ENCODE data around the gene PTPRN2.

PTPRN2 gene

GRCh38 chr7:158175779-158176178 is 411.8 kb downstream of the PTPRN2 start:
- TF ChIP-seq CTCF (IDR thresholded peaks at IDR 0.05; ENCODE audit: control insufficient read depth, extremely low read depth, insufficient read depth) = no peak
- DNase-seq (ENCODE audit: low read depth) = no peak
- H3K4me3 ChIP-seq (ENCODE audit: low read depth, low read length) = no peak overlapping the region

- TF ChIP-seq CTCF (IDR thresholded peaks at IDR 0.05; ENCODE audit: control insufficient read depth, extremely low read depth, insufficient read depth) = no peak
- no peak overlapping the region for H3K4me3 ChIP-seq (ENCODE audit: low read depth, low read length)
- no peak for DNase-seq (ENCODE audit: low read depth)
These were observed 412.7 kb downstream of the PTPRN2 start for GRCh38 chr7:158174947-158175346.

- no peak for TF ChIP-seq CTCF (IDR thresholded peaks at IDR 0.05; ENCODE audit: control insufficient read depth, extremely low read depth, insufficient read depth)
- no peak for DNase-seq (ENCODE audit: low read depth)
- H3K4me3 ChIP-seq (ENCODE audit: low read depth, low read length) = no peak overlapping the region
These were observed 420.2 kb downstream of the PTPRN2 start for GRCh38 chr7:158167373-158167772.

GRCh38 chr7:158166386-158167340 is 421.0 kb downstream of the PTPRN2 start:
- no peak overlapping the region for H3K4me3 ChIP-seq (ENCODE audit: low read depth, low read length)
- TF ChIP-seq CTCF (IDR thresholded peaks at IDR 0.05; ENCODE audit: control insufficient read depth, extremely low read depth, insufficient read depth) = no peak
- DNase-seq (ENCODE audit: low read depth) = no peak

GRCh38 chr7:158165711-158166110 is 421.9 kb downstream of the PTPRN2 start:
- no peak for TF ChIP-seq CTCF (IDR thresholded peaks at IDR 0.05; ENCODE audit: control insufficient read depth, extremely low read depth, insufficient read depth)
- H3K4me3 ChIP-seq (ENCODE audit: low read depth, low read length) = no peak overlapping the region
- DNase-seq (ENCODE audit: low read depth) = no peak

GRCh38 chr7:158164101-158165095 is 423.2 kb downstream of the PTPRN2 start:
- no peak for TF ChIP-seq CTCF (IDR thresholded peaks at IDR 0.05; ENCODE audit: control insufficient read depth, extremely low read depth, insufficient read depth)
- H3K4me3 ChIP-seq (ENCODE audit: low read depth, low read length) = no peak overlapping the region
- no peak for DNase-seq (ENCODE audit: low read depth)

Data from LNCaP clone FGC (cell line).